AG10803 (cell line): ENCODE measurements around the gene TMEM192.
"Not testable (repeated sequence)": the region's sequence is repeated elsewhere in the genome, so short reads cannot be mapped to it uniquely, and the experiment has no call there.

Experiments used
- DNase-seq: peaks from one replicate; pipeline ENCODE4 v3.0.0; 2010; ENCODE audit warnings: low read depth
- H3K4me3 ChIP-seq: 2 replicates; pipeline ENCODE4 v1.5.1; 2011; ENCODE audit warnings: mild to moderate bottlenecking, low read length, control low read depth
- CTCF ChIP-seq: conservative IDR thresholded peaks from 2 replicates; pipeline ENCODE4 v1.5.1; 2011; ENCODE audit warnings: mild to moderate bottlenecking, low read length, control low read depth, inconsistent platforms

Gene TMEM192

GRCh38 chr4:165138843-165139242 lies 26.2 kb upstream of the TMEM192 start:
- no peak for DNase-seq
- TF ChIP-seq CTCF: no peak
- no peak overlapping the region for H3K4me3 ChIP-seq

GRCh38 chr4:165137205-165137604 lies 24.5 kb upstream of the TMEM192 start:
- DNase-seq: no peak
- TF ChIP-seq CTCF: no peak
- no peak overlapping the region for H3K4me3 ChIP-seq

GRCh38 chr4:165136529-165136928 lies 23.9 kb upstream of the TMEM192 start:
- DNase-seq: no peak
- H3K4me3 ChIP-seq: no peak overlapping the region
- no peak for TF ChIP-seq CTCF

GRCh38 chr4:165133150-165133549 lies 20.5 kb upstream of the TMEM192 start:
- no peak for TF ChIP-seq CTCF
- no peak for DNase-seq

GRCh38 chr4:165131247-165131832 lies 18.7 kb upstream of the TMEM192 start:
- peak; percentile 47 for DNase-seq
- H3K4me3 ChIP-seq: no peak overlapping the region
- TF ChIP-seq CTCF: peak; percentile 97

More at GRCh38 chr4:165133150-165133549, 20.5 kb upstream of the TMEM192 start:
- H3K4me3 ChIP-seq: no peak overlapping the region

- DNase-seq: no peak
- TF ChIP-seq CTCF: no peak
- H3K4me3 ChIP-seq: no peak overlapping the region
Measured at GRCh38 chr4:165129924-165130323, 17.3 kb upstream of the TMEM192 start.

GRCh38 chr4:165125869-165126499 lies 13.3 kb upstream of the TMEM192 start:
- not testable (repeated sequence) for H3K4me3 ChIP-seq, DNase-seq
